Aorta (tissue), 5 donors: ENCODE data around the gene ME3. TPM values are rescaled to one million over a fixed set of nuclear protein-coding genes. Genes with fewer than 3 reads are reported as not detected.

Source experiments
- ATAC-seq: fragments of 200-7000 bp; cut with Tn5 transposase; one replicate; pipeline ENCODE4 v1.9.1; 2022; ENCODE audit warnings: moderate library complexity; ENCODE audit not compliant: low FRiP score
- DNase-seq, 2 donors: peaks; one replicate each; pipeline ENCODE4 v3.0.0-alpha.2; 2020
- H3K27ac ChIP-seq, 2 donors: one replicate each; pipeline ENCODE4 v1.5.1; 2013; ENCODE audit warnings: low read length in 2 of 2, mild to moderate bottlenecking in 2 of 2, moderate library complexity in 2 of 2, control low read depth in 1 of 2, inconsistent platforms in 1 of 2, low read depth in 1 of 2
- H3K27me3 ChIP-seq, 2 donors: one replicate each; pipeline ENCODE4 v1.6.1; 2013; ENCODE audit warnings: control low read depth in 1 of 2, low read length in 1 of 2, mild to moderate bottlenecking in 1 of 2, moderate library complexity in 1 of 2; ENCODE audit not compliant: insufficient read depth in 2 of 2, control insufficient read depth in 1 of 2
- H3K36me3 ChIP-seq, 2 donors: one replicate each; pipeline ENCODE4 v1.6.1; 2013; ENCODE audit warnings: control low read depth in 1 of 2, low read length in 1 of 2, mild to moderate bottlenecking in 1 of 2; ENCODE audit not compliant: insufficient read depth in 2 of 2, control insufficient read depth in 1 of 2
- H3K4me1 ChIP-seq, 2 donors: one replicate each; pipeline ENCODE4 v1.6.1; 2013; ENCODE audit warnings: low read length in 2 of 2, control low read depth in 1 of 2, mild to moderate bottlenecking in 1 of 2, moderate library complexity in 1 of 2; ENCODE audit not compliant: insufficient read depth in 2 of 2, control insufficient read depth in 1 of 2
- H3K4me3 ChIP-seq, 2 donors: one replicate each; pipeline ENCODE4 v1.5.1; 2013; ENCODE audit warnings: low read length in 2 of 2, control low read depth in 1 of 2, mild to moderate bottlenecking in 1 of 2
- H3K9me3 ChIP-seq: one replicate; pipeline ENCODE4 v1.6.1; 2013; ENCODE audit warnings: mild to moderate bottlenecking, low read length; ENCODE audit not compliant: control insufficient read depth
- WGBS, 2 donors: extraction: QIAGEN DNeasy Blood & Tissue Kit; methylation state at CpG; one replicate each; pipeline ENCODE4 v1.1.7; 2013; 5-methylcytosine and 5-hydroxymethylcytosine counted together
- intact Hi-C, 2 donors: fragments of 100-400 bp; cut with DNase I; formaldehyde crosslinking; loops; one replicate each; pipeline versions ENCODE4 v1.14.2 to v1.15.0; 2022
- polyA plus RNA-seq, 2 donors: library from polyadenylated mRNA; stranded (reverse); fragments of 200-250 nt; gene quantifications; one replicate each; pipeline ENCODE4 v1.2.3, GENCODE V29; 2013
- total RNA-seq, 2 donors: library from RNA; stranded (reverse); fragmentation: NEBNext Ultra II Directional; extraction: Animal tissue kit (Norgen Biotek cat#: 25700); gene quantifications; one replicate each; pipeline ENCODE4 v1.2.1, GENCODE V29; 2021
- donor health status: healthy with polysubstance abuse.
- donor health status: Bipolar disorder and iron deficiency.
- donor health status: DM: no; HTN: no; CAD: no.
- donor health status: DM: no; HTN: no; CAD: no.
- donor health status: DM: yes; HTN: yes; CAD: no.

Gene ME3
- total and polyA plus RNA-seq, 4 donors, result 9.5 to 41.0 (median 28.6) TPM

GRCh38 chr11:86698639-86699038 is 26.2 kb upstream of the ME3 start:
- DNase-seq (no peak), ATAC-seq (no peak)
- peaks cover 0 to 2% of the 10 kb centered on the region in 2 donors for H3K4me1 ChIP-seq
- H3K9me3 ChIP-seq, result no peaks in the 10 kb centered on the region
- WGBS, 2 donors, result 91% methylated on average over 1 of the region's 1 CpG
- no peaks in the 10 kb centered on the region for H3K36me3 ChIP-seq
- intact Hi-C loops, result no loop called here
- H3K27ac ChIP-seq, result no peak overlapping the region
- no peaks in the 10 kb centered on the region for H3K27me3 ChIP-seq
- H3K4me3 ChIP-seq, result no peak overlapping the region

GRCh38 chr11:86696451-86696850 is 24.0 kb upstream of the ME3 start:
- no peaks in the 10 kb centered on the region for H3K9me3 ChIP-seq
- intact Hi-C loops, result no loop called here
- H3K27me3 ChIP-seq, result no peaks in the 10 kb centered on the region
- peaks cover 0 to 4% of the 10 kb centered on the region in 2 donors for H3K36me3 ChIP-seq
- peaks cover 0 to 2% of the 10 kb centered on the region in 2 donors for H3K4me1 ChIP-seq
- WGBS, 2 donors, result 96 to 98% methylated on average over 1 of the region's 1 CpG
- H3K4me3 ChIP-seq, result no peak overlapping the region
- no peak overlapping the region for H3K27ac ChIP-seq
- no peak for ATAC-seq
- no peak for DNase-seq

- intact Hi-C loops, result no loop called here
- Histone ChIP-seq H3K27me3 (no peaks in the 10 kb centered on the region), H3K27ac (no peak overlapping the region), H3K4me1 (peaks cover 0 to 2% of the 10 kb centered on the region in 2 donors), H3K9me3 (no peaks in the 10 kb centered on the region), H3K4me3 (no peak overlapping the region), H3K36me3 (peaks cover 0 to 4% of the 10 kb centered on the region in 2 donors)
- ATAC-seq (peak; percentile 59), DNase-seq (no peak)
- WGBS, 2 donors, result 89 to 90% methylated on average over 1 of the region's 1 CpG
These were observed 23.6 kb upstream of the ME3 start for GRCh38 chr11:86696004-86696403.

- Histone ChIP-seq H3K4me1 (peaks cover 0 to 2% of the 10 kb centered on the region in 2 donors), H3K27ac (no peak overlapping the region), H3K4me3 (no peak overlapping the region), H3K27me3 (no peaks in the 10 kb centered on the region), H3K9me3 (no peaks in the 10 kb centered on the region), H3K36me3 (peaks cover 0 to 4% of the 10 kb centered on the region in 2 donors)
- intact Hi-C loops, result no loop called here
- ATAC-seq, result no peak
- DNase-seq, result no peak
These were observed 23.0 kb upstream of the ME3 start for GRCh38 chr11:86695373-86695772.

GRCh38 chr11:86693518-86693917 is 21.1 kb upstream of the ME3 start:
- Histone ChIP-seq H3K4me1 (peaks cover 0 to 7% of the 10 kb centered on the region in 2 donors), H3K9me3 (no peaks in the 10 kb centered on the region), H3K4me3 (no peak overlapping the region), H3K27ac (no peak overlapping the region), H3K27me3 (no peaks in the 10 kb centered on the region), H3K36me3 (peaks cover 0 to 4% of the 10 kb centered on the region in 2 donors)
- DNase-seq (no peak), ATAC-seq (no peak)
- intact Hi-C loops, result loop anchor here in 1 of 2 donors (2.0 kb wide), 1 partner anchor 49 kb away; no protein-coding TSS in a partner anchor
- whole genome bisulfite sequencing, 2 donors, result 97 to 100% methylated on average over 1 of the region's 1 CpG

GRCh38 chr11:86692746-86693145 is 20.3 kb upstream of the ME3 start:
- ATAC-seq, result no peak
- 95 to 97% methylated on average over 1 of the region's 1 CpG for WGBS, 2 donors
- peaks cover 0 to 4% of the 10 kb centered on the region in 2 donors for H3K36me3 ChIP-seq
- intact Hi-C loops, result loop anchor here in 1 of 2 donors (2.0 kb wide), 1 partner anchor 50 kb away; no protein-coding TSS in a partner anchor
- H3K27me3 ChIP-seq, result no peaks in the 10 kb centered on the region
- H3K9me3 ChIP-seq, result no peaks in the 10 kb centered on the region
- no peak overlapping the region for H3K27ac ChIP-seq
- H3K4me1 ChIP-seq, result peaks cover 0 to 7% of the 10 kb centered on the region in 2 donors
- no peak for DNase-seq
- H3K4me3 ChIP-seq, result no peak overlapping the region

- Histone ChIP-seq H3K4me3 (no peak overlapping the region), H3K9me3 (no peaks in the 10 kb centered on the region), H3K36me3 (peaks cover 0 to 4% of the 10 kb centered on the region in 2 donors), H3K4me1 (peaks cover 4 to 7% of the 10 kb centered on the region in 2 donors), H3K27ac (no peak overlapping the region), H3K27me3 (no peaks in the 10 kb centered on the region)
- no peak for DNase-seq
- intact Hi-C loops, result loop anchor here in 1 of 2 donors (2.0 kb wide), 1 partner anchor 50 kb away; no protein-coding TSS in a partner anchor
- ATAC-seq, result no peak
- WGBS, 2 donors, result 82 to 87% methylated on average over 1 of the region's 1 CpG
These were observed 19.9 kb upstream of the ME3 start for GRCh38 chr11:86692317-86692716.

- peak; percentile 57 for ATAC-seq
- WGBS, 2 donors, result 38 to 50% methylated on average over 4 of the region's 4 CpGs
- H3K27ac ChIP-seq, result peak overlapping the region in 1 of 2 donors; percentile 97
- intact Hi-C loops, result loop anchor here in 1 of 2 donors (5.0 kb wide), 1 partner anchor 54 kb away; no protein-coding TSS in a partner anchor
- peaks cover 4 to 7% of the 10 kb centered on the region in 2 donors for H3K4me1 ChIP-seq
- H3K36me3 ChIP-seq, result peaks cover 0 to 4% of the 10 kb centered on the region in 2 donors
- peak in 1 of 2 donors; percentile 53 for DNase-seq
- H3K4me3 ChIP-seq, result no peak overlapping the region
- no peaks in the 10 kb centered on the region for H3K27me3 ChIP-seq
- H3K9me3 ChIP-seq, result no peaks in the 10 kb centered on the region
These were observed 16.2 kb upstream of the ME3 start for GRCh38 chr11:86688398-86689179.
